Mucosa of descending colon (tissue), 3 donors: Measurements from ENCODE around the gene FGD4. TPM values are rescaled to one million over a fixed set of nuclear protein-coding genes. Genes with fewer than 3 reads are reported as not detected.

Experiments
- ATAC-seq: fragments of 200-7000 bp; cut with Tn5 transposase; one replicate; pipeline ENCODE4 v1.9.1; 2020; ENCODE audit warnings: mild to moderate bottlenecking, moderate library complexity
- DNase-seq, 3 donors: peaks; one replicate each; pipeline ENCODE4 v3.0.0-alpha.2; 2020
- H3K36me3 ChIP-seq: fragments of 200-600 bp; one replicate; pipeline ENCODE4 v1.8.0; 2021; ENCODE audit warnings: low read depth, mild to moderate bottlenecking
- H3K4me1 ChIP-seq: fragments of 200-600 bp; one replicate; pipeline ENCODE4 v1.8.0; 2021; ENCODE audit warnings: low read depth, mild to moderate bottlenecking
- H3K4me3 ChIP-seq: fragments of 200-600 bp; one replicate; pipeline ENCODE4 v1.8.0; 2021; ENCODE audit warnings: mild to moderate bottlenecking
- H3K9me3 ChIP-seq: fragments of 200-600 bp; one replicate; pipeline ENCODE4 v1.8.0; 2021; ENCODE audit warnings: mild to moderate bottlenecking
- intact Hi-C, 2 donors: fragments of 100-400 bp; cut with DNase I in 1 of 2; cut with micrococcal nuclease in 1 of 2; formaldehyde crosslinking; loops; one replicate each; pipeline versions ENCODE4 v1.11.0 to v1.11.1; 2022; cut with DNase I, micrococcal nuclease
- total RNA-seq, 3 donors: library from RNA; stranded (reverse); fragmentation: NEBNext Ultra II Directional in 2 of 3; extraction: Animal tissue kit (Norgen Biotek cat#: 25700) in 2 of 3; gene quantifications; one replicate each; pipeline versions ENCODE4 v1.2.1 to v1.2.4, GENCODE V29; 2021 to 2023
- TF ChIP-seq, protein P1 (sequence below): fragments of 200-600 bp; IDR thresholded peaks from one replicate; pipeline ENCODE4 v1.8.0; 2022; ENCODE audit warnings: antibody characterized with exemption, mild to moderate bottlenecking
- donor health status: DM: no; HTN: no; CAD: no; lungs with moderate emphysema.
- donor health status: DM: no; HTN: no; CAD: no.
- donor health status: DM: no; HTN: yes; CAD: no.

The FGD4 gene
- total RNA-seq, 3 donors from 2014 or later = 31.5 to 66.7 (median 51.7) TPM

DNA sequence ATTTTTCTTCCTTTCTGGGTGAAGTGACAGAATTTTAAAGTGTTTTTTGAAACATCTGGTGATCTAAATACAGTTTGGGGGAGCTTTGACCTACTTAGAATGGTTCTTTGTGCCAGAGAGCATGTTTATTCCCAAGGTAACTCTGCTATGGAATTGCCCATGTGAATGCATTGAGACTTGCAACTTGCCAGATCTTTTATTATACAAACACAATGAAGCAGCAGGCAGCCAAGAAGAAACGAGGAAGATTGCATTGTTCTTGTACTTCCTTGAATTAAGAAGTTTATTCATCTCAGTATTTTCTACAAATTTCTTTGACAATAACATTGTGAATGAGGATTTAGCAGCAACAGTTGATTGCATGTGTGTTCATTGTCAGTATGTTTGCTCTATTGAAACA lies 55.5 kb downstream of the FGD4 start:
- ATAC-seq (peak; percentile 55), DNase-seq (no peak)
- intact Hi-C loops = loop anchor here (10.0 kb wide), 1 partner anchor 220 kb away; the partner anchor contains the start of gene DNM1L (in 2 of the 2)
- H3K9me3 ChIP-seq = no peaks in the 10 kb centered on the region
- TF ChIP-seq, protein P1, sequence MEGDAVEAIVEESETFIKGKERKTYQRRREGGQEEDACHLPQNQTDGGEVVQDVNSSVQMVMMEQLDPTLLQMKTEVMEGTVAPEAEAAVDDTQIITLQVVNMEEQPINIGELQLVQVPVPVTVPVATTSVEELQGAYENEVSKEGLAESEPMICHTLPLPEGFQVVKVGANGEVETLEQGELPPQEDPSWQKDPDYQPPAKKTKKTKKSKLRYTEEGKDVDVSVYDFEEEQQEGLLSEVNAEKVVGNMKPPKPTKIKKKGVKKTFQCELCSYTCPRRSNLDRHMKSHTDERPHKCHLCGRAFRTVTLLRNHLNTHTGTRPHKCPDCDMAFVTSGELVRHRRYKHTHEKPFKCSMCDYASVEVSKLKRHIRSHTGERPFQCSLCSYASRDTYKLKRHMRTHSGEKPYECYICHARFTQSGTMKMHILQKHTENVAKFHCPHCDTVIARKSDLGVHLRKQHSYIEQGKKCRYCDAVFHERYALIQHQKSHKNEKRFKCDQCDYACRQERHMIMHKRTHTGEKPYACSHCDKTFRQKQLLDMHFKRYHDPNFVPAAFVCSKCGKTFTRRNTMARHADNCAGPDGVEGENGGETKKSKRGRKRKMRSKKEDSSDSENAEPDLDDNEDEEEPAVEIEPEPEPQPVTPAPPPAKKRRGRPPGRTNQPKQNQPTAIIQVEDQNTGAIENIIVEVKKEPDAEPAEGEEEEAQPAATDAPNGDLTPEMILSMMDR = no peak
- no peaks in the 10 kb centered on the region for H3K36me3 ChIP-seq
- H3K4me3 ChIP-seq = no peak overlapping the region
- H3K4me1 ChIP-seq = peaks cover 19% of the 10 kb centered on the region

DNA sequence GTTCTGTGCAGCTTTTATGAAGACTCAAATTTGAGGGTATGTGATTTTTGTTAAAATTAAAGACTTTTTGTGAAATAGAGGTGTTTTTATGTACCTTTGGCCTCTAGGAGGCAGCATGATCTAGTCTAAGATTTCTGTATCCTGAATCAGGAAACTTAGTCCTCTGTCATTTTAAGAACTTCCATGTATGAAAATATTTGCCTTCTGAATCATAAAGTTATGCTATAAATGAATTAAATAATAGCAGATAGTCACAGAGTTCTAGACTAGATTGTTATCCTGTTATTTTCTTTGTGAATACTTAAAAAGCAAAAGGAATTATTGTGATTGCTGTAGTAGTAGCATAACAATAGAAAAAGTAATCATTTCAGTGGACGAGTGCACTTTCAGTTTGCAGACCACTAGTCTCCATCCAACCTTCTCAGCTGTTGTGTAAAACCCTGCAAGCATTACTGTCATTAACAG lies 56.3 kb downstream of the FGD4 start:
- Histone ChIP-seq H3K4me1 (peaks cover 13% of the 10 kb centered on the region), H3K4me3 (no peak overlapping the region), H3K36me3 (no peaks in the 10 kb centered on the region), H3K9me3 (no peaks in the 10 kb centered on the region)
- ATAC-seq (peak; percentile 62), DNase-seq (peak in 1 of 3 donors; percentile 71)
- intact Hi-C loops = loop anchor here (10.0 kb wide), 1 partner anchor 219 kb away; the partner anchor contains the start of gene DNM1L (in 2 of the 2)
- TF ChIP-seq, protein P1 = peak; percentile 23

DNA sequence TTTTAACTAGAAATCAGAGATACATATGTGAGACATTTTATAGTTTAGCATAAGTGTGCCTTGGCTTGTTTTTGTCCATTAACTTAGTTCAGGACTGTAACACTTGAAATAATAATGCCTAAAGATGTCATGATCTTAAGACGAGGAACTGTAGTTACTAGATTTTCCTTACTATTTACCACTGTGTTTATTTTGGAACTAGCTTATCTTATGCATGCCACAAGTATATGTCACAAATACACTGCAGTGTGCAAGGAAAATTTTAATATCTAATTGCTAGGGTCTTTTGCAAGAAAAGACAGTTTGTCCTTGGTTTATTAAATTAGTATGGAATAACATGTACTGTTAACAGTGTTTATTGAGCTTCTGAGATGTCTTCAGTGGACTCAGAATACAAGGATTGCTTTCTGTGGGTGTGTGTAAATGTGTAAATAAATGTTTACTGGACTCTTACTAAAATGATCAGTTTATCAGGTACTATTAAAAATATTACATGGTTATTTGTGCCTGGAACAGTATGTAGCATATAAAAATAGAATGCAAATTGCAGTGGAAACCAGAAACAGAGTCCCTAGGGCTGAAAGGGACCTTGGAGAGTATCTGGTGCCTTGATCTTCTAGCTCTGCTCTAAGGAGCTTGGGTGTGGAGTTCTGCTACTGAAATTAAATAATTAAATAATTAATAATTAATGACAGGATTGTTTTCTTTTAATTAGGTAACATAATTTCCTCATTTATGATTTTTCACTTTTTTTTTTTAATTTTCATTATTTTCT lies 58.1 kb downstream of the FGD4 start:
- Histone ChIP-seq H3K36me3 (no peaks in the 10 kb centered on the region), H3K4me1 (peaks cover 13% of the 10 kb centered on the region), H3K4me3 (no peak overlapping the region), H3K9me3 (no peaks in the 10 kb centered on the region)
- intact Hi-C loops = loop anchor here (10.0 kb wide), 1 partner anchor 217 kb away; the partner anchor contains the start of gene DNM1L (in 2 of the 2)
- ATAC-seq (no peak), DNase-seq (no peak)
- TF ChIP-seq, protein P1 = no peak

DNA sequence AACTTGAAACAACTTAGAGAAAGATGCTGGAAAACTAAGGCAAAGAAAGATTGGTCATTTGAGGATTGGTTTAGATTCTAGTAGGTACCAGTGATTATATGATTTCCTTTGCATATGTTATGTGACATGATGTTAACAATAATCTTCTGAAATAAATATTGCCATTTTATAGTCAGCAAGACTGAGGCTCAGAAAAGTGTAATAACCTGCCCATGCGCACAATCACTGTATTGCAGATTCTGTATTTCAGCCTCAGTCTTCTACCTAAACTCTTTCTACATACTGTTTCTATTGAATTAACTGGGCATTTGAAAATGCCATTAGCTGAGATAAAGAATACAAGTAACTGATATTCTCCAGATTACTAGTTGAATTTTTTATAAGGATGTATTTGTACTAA lies 61.3 kb downstream of the FGD4 start:
- H3K4me1 ChIP-seq = peaks cover 8% of the 10 kb centered on the region
- TF ChIP-seq, protein P1 = no peak
- ATAC-seq (no peak), DNase-seq (no peak)
- no peaks in the 10 kb centered on the region for H3K36me3 ChIP-seq
- H3K9me3 ChIP-seq = no peaks in the 10 kb centered on the region
- no peak overlapping the region for H3K4me3 ChIP-seq
- intact Hi-C loops = no loop called here

DNA sequence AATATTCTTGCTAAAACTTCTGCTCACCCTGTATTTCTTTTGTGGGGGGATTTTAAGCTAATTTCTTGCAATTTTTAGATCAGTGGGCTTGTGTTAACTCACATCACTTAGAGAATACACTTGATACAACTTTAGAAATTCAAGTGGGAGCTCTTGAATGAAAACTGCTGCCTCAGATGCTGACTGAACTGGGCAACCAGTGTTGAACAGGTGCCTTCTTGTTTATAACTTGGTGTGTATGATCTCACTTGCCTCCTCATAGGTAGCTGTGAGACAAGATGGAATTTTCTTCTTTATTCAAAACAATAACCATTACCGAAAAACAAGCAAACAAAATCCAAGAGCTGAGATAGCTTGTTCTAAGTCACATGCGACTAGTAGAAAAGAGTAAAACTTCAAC lies 63.5 kb downstream of the FGD4 start:
- DNase-seq = no peak
- Histone ChIP-seq H3K9me3 (no peaks in the 10 kb centered on the region), H3K36me3 (no peaks in the 10 kb centered on the region), H3K4me1 (no peaks in the 10 kb centered on the region), H3K4me3 (no peak overlapping the region)
- ATAC-seq = no peak
- TF ChIP-seq, protein P1 = no peak
- intact Hi-C loops = no loop called here
